ENCODE data around the gene RALGPS1. TPM values are rescaled to one million over a fixed set of nuclear protein-coding genes. Genes with fewer than 3 reads are reported as not detected.

Gene RALGPS1
- total and polyA plus RNA-seq, 2 of the 13 experiments (the other 11 are each of a cell fraction or from before 2014, with no cell fraction given): 3.7 to 6.5 TPM

DNA sequence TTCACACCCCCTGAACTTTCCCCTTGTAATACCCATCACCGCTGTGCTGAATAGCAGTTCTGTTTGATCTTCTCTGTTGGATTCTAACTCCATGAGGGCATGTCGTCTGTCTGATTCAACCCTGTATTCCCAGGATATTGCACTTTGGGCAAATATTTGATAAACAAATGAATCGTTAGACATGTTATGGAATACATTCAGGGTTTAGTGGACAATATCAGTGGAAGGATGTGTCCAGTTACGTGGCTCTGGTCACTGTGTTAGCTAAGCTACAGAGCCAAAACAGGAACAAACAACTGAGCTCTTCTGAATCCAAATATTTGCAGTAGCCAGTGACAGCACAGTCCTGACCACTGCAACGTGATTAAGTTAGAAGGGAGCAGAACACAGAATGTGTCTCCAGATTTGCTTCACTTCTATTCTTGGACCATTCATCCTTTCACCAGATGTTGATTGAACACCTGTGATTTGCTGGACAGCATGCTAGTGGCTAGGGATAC is 194.7 kb downstream of the RALGPS1 start (continued):
- TF ChIP-seq, protein P1, sequence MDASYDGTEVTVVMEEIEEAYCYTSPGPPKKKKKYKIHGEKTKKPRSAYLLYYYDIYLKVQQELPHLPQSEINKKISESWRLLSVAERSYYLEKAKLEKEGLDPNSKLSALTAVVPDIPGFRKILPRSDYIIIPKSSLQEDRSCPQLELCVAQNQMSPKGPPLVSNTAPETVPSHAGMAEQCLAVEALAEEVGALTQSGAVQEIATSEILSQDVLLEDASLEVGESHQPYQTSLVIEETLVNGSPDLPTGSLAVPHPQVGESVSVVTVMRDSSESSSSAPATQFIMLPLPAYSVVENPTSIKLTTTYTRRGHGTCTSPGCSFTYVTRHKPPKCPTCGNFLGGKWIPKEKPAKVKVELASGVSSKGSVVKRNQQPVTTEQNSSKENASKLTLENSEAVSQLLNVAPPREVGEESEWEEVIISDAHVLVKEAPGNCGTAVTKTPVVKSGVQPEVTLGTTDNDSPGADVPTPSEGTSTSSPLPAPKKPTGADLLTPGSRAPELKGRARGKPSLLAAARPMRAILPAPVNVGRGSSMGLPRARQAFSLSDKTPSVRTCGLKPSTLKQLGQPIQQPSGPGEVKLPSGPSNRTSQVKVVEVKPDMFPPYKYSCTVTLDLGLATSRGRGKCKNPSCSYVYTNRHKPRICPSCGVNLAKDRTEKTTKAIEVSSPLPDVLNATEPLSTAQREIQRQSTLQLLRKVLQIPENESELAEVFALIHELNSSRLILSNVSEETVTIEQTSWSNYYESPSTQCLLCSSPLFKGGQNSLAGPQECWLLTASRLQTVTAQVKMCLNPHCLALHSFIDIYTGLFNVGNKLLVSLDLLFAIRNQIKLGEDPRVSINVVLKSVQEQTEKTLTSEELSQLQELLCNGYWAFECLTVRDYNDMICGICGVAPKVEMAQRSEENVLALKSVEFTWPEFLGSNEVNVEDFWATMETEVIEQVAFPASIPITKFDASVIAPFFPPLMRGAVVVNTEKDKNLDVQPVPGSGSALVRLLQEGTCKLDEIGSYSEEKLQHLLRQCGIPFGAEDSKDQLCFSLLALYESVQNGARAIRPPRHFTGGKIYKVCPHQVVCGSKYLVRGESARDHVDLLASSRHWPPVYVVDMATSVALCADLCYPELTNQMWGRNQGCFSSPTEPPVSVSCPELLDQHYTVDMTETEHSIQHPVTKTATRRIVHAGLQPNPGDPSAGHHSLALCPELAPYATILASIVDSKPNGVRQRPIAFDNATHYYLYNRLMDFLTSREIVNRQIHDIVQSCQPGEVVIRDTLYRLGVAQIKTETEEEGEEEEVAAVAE (CRISPR knock-in tag; IDR thresholded peaks at IDR 0.05; ENCODE audit: borderline replicate concordance): no peak
- TF ChIP-seq ZNF432 (CRISPR knock-in tag; IDR thresholded peaks at IDR 0.05; ENCODE audit: borderline replicate concordance): no peak
- TF ChIP-seq, protein P2, sequence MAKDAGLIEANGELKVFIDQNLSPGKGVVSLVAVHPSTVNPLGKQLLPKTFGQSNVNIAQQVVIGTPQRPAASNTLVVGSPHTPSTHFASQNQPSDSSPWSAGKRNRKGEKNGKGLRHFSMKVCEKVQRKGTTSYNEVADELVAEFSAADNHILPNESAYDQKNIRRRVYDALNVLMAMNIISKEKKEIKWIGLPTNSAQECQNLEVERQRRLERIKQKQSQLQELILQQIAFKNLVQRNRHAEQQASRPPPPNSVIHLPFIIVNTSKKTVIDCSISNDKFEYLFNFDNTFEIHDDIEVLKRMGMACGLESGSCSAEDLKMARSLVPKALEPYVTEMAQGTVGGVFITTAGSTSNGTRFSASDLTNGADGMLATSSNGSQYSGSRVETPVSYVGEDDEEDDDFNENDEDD (CRISPR knock-in tag; IDR thresholded peaks at IDR 0.05; ENCODE audit: borderline replicate concordance): no peak
- no peak for TF ChIP-seq STAG1 (CRISPR knock-in tag; IDR thresholded peaks at IDR 0.05)
- TF ChIP-seq ZNF292 (CRISPR knock-in tag; IDR thresholded peaks at IDR 0.05; ENCODE audit: borderline replicate concordance, low read depth): peak; percentile 60; the same call in 1 of the 2 replicates
- TF ChIP-seq, protein P3, sequence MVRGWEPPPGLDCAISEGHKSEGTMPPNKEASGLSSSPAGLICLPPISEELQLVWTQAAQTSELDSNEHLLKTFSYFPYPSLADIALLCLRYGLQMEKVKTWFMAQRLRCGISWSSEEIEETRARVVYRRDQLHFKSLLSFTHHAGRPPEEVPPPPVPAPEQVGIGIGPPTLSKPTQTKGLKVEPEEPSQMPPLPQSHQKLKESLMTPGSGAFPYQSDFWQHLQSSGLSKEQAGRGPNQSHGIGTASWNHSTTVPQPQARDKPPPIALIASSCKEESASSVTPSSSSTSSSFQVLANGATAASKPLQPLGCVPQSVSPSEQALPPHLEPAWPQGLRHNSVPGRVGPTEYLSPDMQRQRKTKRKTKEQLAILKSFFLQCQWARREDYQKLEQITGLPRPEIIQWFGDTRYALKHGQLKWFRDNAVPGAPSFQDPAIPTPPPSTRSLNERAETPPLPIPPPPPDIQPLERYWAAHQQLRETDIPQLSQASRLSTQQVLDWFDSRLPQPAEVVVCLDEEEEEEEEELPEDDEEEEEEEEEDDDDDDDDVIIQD (CRISPR knock-in tag; IDR thresholded peaks at IDR 0.05; ENCODE audit: low read depth): peak; percentile 57; the same call in 1 of the 2 replicates
- TF ChIP-seq ZNF234 (CRISPR knock-in tag; conservative IDR thresholded peaks at IDR 0.05): no peak
- TF ChIP-seq, protein P4, sequence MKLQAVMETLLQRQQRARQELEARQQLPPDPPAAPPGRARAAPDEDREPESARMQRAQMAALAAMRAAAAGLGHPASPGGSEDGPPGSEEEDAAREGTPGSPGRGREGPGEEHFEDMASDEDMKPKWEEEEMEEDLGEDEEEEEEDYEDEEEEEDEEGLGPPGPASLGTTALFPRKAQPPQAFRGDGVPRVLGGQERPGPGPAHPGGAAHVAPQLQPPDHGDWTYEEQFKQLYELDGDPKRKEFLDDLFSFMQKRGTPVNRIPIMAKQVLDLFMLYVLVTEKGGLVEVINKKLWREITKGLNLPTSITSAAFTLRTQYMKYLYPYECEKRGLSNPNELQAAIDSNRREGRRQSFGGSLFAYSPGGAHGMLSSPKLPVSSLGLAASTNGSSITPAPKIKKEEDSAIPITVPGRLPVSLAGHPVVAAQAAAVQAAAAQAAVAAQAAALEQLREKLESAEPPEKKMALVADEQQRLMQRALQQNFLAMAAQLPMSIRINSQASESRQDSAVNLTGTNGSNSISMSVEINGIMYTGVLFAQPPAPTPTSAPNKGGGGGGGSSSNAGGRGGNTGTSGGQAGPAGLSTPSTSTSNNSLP (IDR thresholded peaks at IDR 0.05; ENCODE audit: low read depth, low read length): peak; percentile 96
- TF ChIP-seq ZNF563 (CRISPR knock-in tag; IDR thresholded peaks at IDR 0.05): no peak
- peak; percentile 70; the same call in 1 of the 2 replicates for TF ChIP-seq RCOR2 (CRISPR knock-in tag; IDR thresholded peaks at IDR 0.05)
- TF ChIP-seq, protein P5, sequence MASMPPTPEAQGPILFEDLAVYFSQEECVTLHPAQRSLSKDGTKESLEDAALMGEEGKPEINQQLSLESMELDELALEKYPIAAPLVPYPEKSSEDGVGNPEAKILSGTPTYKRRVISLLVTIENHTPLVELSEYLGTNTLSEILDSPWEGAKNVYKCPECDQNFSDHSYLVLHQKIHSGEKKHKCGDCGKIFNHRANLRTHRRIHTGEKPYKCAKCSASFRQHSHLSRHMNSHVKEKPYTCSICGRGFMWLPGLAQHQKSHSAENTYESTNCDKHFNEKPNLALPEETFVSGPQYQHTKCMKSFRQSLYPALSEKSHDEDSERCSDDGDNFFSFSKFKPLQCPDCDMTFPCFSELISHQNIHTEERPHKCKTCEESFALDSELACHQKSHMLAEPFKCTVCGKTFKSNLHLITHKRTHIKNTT (CRISPR knock-in tag; IDR thresholded peaks at IDR 0.05): no peak

All from HepG2 (cell line).